ENCODE measurements around the gene NDUFA1. TPM values are rescaled to one million over a fixed set of nuclear protein-coding genes. Genes with fewer than 3 reads are reported as not detected.
A peak's percentile ranks its signal among the peaks of the same experiment; 100 is the strongest.
"Not testable (repeated sequence)": the region's sequence is repeated elsewhere in the genome, so short reads cannot be mapped to it uniquely, and the experiment has no call there.

Gene NDUFA1
- total RNA-seq (ENCODE audit: unreplicated experiment), result 95.0 TPM
- long read RNA-seq, transcript NDUFA1-201 (3 exons, 766 nt), result major isoform, 109 of 110 reads
- long read RNA-seq, partial matches to known transcripts, result 0 of 110 reads
- long read RNA-seq, other reads (novel, unspliced or antisense), result 1 of 110 reads

DNA sequence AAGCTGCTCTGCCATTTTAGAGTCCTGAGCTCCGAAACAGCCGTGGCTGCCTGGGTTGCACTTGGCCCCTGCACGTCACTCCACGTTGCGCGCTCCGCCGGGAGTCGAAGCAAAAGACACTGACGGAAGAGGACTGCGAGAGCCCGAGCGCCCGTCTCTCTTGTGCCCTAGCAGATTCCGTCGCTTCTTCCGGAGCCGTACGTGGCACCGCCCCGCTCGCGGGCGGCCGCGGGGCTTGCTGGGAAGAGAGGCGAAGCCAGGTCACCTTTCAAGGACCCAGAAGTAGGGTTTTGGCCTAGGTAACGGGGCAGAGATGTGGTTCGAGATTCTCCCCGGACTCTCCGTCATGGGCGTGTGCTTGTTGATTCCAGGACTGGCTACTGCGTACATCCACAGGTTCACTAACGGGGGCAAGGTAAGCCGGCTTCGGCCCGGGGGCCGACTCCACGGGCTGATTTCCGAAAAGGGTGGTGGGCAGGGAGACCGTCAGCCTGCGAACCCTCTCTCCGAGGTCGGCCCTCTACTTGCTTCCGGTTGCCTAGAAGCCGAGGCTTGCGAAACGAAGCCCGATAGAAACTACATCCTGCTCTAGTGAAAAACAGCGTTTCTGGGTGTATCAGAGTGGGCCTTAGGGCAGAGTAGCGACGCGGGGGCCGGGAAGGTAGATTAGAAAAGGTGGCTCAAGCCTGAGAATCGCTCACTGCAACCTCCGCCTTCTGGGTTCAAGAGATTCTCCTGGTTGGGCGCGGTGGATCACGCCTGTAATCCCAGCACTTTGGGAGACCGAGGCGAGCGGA lies at the start of gene NDUFA1, which contains the start of gene RNF113A:
Gene NDUFA1, plus strand, starts transcription at position 234 of the 797 bp plus-strand sequence. Its CDS starts 80 bp downstream, at position 314.
Gene RNF113A, minus strand, starts transcription at position 135 of the 797 bp plus-strand sequence. Its CDS starts 120 bp downstream, at position 15.
- Mint-ChIP-seq H3K27me3 (ENCODE audit: unreplicated experiment) (peaks cover 6% of the 10 kb centered on the region), H3K9me3 (ENCODE audit: unreplicated experiment) (no peaks in the 10 kb centered on the region), H3K4me1 (ENCODE audit: unreplicated experiment) (peaks cover 14% of the 10 kb centered on the region), H3K27ac (ENCODE audit: unreplicated experiment) (peak within 1 kb of the TSS; percentile 96), H3K36me3 (ENCODE audit: low read depth, unreplicated experiment) (no peaks in the 10 kb centered on the region), H3K4me3 (ENCODE audit: unreplicated experiment) (peak within 1 kb of the TSS; percentile 96)
- TF ChIP-seq, protein P1, sequence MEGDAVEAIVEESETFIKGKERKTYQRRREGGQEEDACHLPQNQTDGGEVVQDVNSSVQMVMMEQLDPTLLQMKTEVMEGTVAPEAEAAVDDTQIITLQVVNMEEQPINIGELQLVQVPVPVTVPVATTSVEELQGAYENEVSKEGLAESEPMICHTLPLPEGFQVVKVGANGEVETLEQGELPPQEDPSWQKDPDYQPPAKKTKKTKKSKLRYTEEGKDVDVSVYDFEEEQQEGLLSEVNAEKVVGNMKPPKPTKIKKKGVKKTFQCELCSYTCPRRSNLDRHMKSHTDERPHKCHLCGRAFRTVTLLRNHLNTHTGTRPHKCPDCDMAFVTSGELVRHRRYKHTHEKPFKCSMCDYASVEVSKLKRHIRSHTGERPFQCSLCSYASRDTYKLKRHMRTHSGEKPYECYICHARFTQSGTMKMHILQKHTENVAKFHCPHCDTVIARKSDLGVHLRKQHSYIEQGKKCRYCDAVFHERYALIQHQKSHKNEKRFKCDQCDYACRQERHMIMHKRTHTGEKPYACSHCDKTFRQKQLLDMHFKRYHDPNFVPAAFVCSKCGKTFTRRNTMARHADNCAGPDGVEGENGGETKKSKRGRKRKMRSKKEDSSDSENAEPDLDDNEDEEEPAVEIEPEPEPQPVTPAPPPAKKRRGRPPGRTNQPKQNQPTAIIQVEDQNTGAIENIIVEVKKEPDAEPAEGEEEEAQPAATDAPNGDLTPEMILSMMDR (IDR thresholded peaks at IDR 0.05; ENCODE audit: unreplicated experiment), result no peak
- peak; percentile 66 for DNase-seq (ENCODE audit: low spot score)

GRCh38 chrX:119824221-119824620 lies 47.4 kb upstream of the NDUFA1 start:
- not testable (repeated sequence) for H3K36me3 Mint-ChIP-seq (ENCODE audit: low read depth, unreplicated experiment); H3K4me3 Mint-ChIP-seq (ENCODE audit: unreplicated experiment); H3K27me3 Mint-ChIP-seq (ENCODE audit: unreplicated experiment); H3K4me1 Mint-ChIP-seq (ENCODE audit: unreplicated experiment); H3K27ac Mint-ChIP-seq (ENCODE audit: unreplicated experiment); H3K9me3 Mint-ChIP-seq (ENCODE audit: unreplicated experiment); DNase-seq (ENCODE audit: low spot score)

- no peak for DNase-seq (ENCODE audit: low spot score)
- TF ChIP-seq, protein P1 (IDR thresholded peaks at IDR 0.05; ENCODE audit: unreplicated experiment), result no peak
- no peak overlapping the region for H3K4me3 Mint-ChIP-seq (ENCODE audit: unreplicated experiment)
- H3K36me3 Mint-ChIP-seq (ENCODE audit: low read depth, unreplicated experiment), result peaks cover 6% of the 10 kb centered on the region
- no peaks in the 10 kb centered on the region for H3K9me3 Mint-ChIP-seq (ENCODE audit: unreplicated experiment)
- no peak overlapping the region for H3K27ac Mint-ChIP-seq (ENCODE audit: unreplicated experiment)
- no peaks in the 10 kb centered on the region for H3K4me1 Mint-ChIP-seq (ENCODE audit: unreplicated experiment)
- H3K27me3 Mint-ChIP-seq (ENCODE audit: unreplicated experiment), result peaks cover 2% of the 10 kb centered on the region
Measured at GRCh38 chrX:119826399-119826959, 45.2 kb upstream of the NDUFA1 start.

DNA sequence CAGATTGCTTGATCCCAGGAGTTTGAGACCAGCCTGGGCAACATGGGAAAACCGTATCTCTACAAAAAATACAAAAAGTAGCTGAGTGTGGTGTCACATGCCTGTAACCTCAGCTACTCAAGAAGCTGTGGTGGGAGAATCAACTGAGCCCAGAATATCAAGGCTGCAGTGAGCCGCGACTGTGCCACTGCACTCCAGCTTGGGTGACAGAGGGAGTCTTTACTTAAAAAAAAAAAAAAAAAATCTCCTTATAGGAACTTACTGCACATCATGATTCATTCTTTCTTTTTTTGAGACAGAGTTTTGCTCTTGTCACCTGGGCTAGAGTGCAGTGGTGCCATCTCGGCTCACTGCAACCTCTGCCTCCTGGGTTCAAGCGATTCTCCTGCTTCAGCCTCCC lies 43.2 kb upstream of the NDUFA1 start:
- TF ChIP-seq, protein P1 (IDR thresholded peaks at IDR 0.05; ENCODE audit: unreplicated experiment), result no peak
- H3K36me3 Mint-ChIP-seq (ENCODE audit: low read depth, unreplicated experiment), result peaks cover 6% of the 10 kb centered on the region
- H3K4me3 Mint-ChIP-seq (ENCODE audit: unreplicated experiment), result no peak overlapping the region
- H3K27me3 Mint-ChIP-seq (ENCODE audit: unreplicated experiment), result peaks cover 2% of the 10 kb centered on the region
- no peaks in the 10 kb centered on the region for H3K4me1 Mint-ChIP-seq (ENCODE audit: unreplicated experiment)
- no peaks in the 10 kb centered on the region for H3K9me3 Mint-ChIP-seq (ENCODE audit: unreplicated experiment)
- no peak overlapping the region for H3K27ac Mint-ChIP-seq (ENCODE audit: unreplicated experiment)
- DNase-seq (ENCODE audit: low spot score), result no peak

DNA sequence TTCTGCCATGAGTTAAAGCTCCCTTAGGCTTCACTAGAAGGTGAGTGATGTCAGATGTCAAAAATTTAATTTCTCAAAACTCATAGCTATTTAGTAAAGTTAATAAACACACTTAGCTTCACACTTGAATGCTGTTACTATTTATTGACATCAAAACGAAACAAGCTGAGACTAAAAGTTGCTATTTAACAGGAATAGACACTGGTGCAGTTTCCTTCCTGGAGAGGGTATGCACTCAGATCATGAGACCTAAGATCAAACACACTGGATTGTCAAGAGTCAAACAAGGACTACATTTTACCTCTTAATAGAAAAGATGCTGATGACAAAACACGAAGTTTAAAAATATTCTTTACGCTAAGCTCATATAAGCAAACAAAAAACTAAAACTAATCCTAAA lies 37.7 kb upstream of the NDUFA1 start:
- Mint-ChIP-seq H3K9me3 (ENCODE audit: unreplicated experiment) (no peaks in the 10 kb centered on the region), H3K27ac (ENCODE audit: unreplicated experiment) (no peak overlapping the region), H3K4me3 (ENCODE audit: unreplicated experiment) (no peak overlapping the region), H3K4me1 (ENCODE audit: unreplicated experiment) (no peaks in the 10 kb centered on the region), H3K36me3 (ENCODE audit: low read depth, unreplicated experiment) (peaks cover 30% of the 10 kb centered on the region), H3K27me3 (ENCODE audit: unreplicated experiment) (peaks cover 2% of the 10 kb centered on the region)
- TF ChIP-seq, protein P1 (IDR thresholded peaks at IDR 0.05; ENCODE audit: unreplicated experiment), result no peak
- DNase-seq (ENCODE audit: low spot score), result no peak
